ENCODE results near the gene PRPF31.

PRPF31 gene

DNA sequence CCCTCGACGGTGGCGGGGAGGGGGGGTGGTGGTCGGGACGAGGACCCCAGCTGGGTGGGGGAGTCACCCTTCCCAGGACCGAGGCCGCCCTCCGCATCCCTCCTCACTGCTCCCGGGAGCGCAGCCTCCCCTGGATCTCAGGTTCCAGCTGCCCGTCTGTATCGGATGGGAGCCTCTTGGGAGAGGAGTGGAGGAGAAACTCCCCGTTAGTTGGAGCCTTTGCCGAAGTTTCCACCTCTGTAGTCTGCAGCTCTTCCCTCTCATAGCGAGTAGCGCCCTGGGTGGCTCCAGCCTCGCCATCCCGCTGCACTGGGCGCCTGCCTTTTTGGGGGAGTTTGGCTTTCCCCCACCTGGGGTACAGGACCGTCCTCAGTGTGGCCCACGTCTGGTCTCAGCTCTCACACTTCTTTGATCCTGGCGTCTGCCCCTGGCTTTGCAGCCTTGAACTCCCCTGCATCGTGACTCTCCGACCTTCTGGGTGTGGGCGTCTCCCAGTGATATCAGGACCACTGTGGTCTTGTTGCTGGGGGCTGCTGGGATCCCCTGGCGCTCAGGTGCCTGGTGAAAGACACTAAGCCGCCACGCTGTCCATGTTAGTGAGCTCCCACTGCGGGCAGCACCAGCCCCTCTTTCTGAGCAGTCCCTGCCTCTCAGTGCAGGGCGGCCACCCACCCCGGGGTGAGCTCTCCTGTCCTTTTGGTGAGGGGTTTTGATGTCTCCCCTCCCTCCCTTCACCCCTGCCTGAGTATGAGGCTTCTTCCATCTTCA, 23.1 kb downstream of the PRPF31 start:
- DNase-seq (ENCODE audit: low read depth in 2 of 2, low spot score in 1 of 2) = no peak

DNA sequence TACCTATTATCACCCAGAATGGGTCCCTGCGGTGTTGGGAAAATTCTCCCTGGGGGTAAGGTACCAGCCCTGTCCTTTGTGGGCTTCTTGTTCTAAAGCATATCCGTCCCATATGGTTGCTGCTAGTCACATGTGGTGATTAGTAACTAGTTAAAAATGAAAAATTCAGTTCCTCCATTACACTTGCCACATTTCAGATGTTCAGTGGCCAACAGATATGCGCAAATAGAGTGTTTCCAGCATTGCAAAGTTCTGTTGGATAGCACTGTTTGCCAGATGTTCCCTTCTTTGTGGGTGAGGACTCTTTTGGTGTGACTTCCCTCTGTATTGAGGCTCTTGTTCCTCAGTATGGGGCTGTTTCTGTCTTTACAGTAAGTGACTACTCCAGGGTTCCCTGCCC, 25.8 kb downstream of the PRPF31 start:
- DNase-seq (ENCODE audit: low read depth in 2 of 2, low spot score in 1 of 2) = no peak

DNA sequence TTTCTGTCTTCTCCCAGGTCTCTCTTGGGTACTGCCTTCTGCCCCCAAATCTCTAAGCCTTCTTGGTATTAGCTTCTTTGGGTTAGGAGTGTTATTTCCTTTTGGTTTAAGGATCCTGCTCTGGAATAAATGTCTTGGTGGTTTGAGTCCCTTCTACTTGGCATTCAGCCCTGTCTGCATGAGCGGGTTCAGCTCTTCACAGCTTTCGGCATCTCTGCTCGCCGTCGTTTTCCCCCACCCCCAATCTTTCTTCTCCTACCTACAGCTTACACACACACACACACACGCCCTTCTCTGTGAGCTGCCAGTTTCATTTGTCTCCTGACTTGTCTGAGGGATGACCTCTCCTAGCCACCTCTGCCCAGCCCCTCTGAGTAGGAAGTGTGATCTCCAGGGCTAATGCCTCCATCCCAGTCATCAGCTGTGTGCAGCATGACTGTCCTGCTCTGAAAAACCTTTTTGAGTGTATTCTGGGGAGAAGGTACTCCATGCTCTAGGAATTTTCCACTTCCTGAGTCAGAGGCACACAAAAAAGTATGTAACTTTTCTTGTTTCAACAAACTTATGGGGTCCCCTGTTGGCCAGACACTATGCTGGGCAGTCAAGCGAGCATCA, 26.7 kb downstream of the PRPF31 start:
- DNase-seq (ENCODE audit: low read depth in 2 of 2, low spot score in 1 of 2) = no peak

DNA sequence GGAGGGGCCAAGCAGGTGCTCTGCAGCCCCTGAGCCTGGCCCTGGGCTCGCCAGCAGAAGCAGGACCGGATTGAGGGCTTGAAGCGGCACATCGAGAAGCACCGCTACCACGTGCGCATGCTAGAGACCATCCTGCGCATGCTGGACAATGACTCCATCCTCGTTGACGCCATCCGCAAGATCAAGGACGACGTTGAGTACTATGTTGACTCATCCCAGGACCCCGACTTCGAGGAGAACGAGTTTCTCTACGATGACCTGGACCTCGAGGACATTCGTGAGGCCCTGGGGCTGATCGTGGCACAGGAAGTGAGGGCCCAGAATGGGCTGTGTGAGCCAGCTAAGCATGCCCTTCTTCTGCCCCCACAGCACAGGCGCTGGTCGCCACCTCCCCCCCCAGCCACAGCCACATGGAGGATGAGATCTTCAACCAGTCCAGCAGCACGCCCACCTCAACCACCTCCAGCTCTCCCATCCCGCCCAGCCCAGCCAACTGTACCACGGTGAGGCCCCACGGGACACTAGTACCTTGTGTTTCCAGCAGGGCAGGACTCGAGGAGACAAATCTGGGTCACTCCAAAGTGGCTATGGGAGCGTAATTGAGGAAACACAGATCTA, 30.1 kb downstream of the PRPF31 start:
- no peak for DNase-seq (ENCODE audit: low read depth in 2 of 2, low spot score in 1 of 2)

DNA sequence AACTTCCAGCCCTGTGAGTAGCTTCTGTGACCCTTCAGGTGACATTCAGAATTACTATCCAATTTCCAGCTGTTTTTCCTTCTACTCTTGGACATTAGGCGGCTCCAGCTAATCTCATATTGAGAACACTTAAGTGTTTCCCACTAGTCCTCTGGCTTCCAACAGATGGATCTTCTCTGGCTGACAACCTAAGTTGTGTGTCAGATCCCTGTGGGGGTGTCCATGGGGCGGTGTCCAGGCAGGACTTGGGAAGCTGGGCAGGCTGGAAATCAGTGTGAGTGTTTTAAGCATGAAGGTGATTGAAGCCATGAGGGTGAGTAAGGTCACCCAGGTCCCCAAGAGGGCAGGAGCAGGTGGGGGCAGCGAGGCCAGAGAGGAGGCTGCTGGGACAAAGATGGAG, 32.1 kb downstream of the PRPF31 start:
- no peak for DNase-seq (ENCODE audit: low read depth in 2 of 2, low spot score in 1 of 2)

DNA sequence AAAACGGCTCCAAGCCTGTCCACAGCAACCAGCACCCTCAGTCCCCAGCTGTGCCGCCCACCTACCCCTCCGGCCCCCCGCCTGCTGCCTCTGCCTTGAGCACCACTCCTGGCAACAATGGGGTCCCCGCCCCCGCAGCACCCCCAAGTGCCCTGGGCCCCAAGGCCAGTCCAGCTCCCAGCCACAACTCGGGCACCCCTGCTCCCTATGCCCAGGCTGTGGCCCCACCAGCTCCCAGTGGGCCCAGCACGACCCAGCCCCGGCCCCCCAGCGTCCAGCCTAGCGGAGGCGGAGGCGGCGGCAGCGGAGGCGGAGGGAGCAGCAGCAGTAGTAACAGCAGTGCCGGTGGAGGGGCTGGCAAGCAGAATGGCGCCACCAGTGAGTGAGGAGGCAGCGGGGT, 32.6 kb downstream of the PRPF31 start:
- DNase-seq (ENCODE audit: low read depth in 2 of 2, low spot score in 1 of 2) = no peak

DNA sequence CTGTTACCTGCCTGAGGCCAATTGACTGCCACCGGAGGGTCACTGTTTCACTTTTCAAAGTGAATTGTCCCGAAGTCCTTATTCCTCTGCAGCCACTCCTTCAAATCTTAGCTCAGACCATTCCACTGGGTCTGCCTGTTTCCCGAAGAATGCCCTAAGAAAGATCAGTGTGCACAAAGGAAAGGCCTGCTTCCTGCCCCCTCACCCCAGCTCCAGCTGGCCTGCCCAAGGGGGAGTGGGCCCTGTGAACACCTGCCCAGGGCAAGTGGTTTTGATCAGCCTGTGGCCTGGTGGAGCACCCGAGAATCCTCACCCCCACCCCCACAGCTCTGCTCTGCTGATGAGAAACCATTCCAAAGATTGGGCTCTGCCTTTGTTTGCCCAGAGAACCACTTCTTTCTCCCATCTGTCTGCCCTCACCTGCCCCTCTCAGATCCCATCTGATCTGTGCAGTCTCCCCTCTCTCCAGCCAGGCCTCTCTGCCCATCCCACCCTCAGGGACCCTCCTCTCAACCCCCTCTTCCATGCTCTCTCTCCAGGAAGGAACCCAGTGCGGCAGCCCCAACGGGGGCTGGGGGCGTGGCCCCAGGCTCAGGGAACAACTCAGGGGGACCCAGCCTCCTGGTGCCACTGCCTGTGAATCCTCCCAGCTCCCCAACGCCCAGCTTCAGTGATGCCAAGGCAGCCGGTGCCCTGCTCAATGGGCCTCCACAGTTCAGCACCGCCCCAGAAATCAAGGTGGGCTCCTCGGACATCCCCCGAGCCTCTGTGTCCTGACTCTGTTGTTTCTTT, 33.7 kb downstream of the PRPF31 start:
- no peak for DNase-seq (ENCODE audit: low read depth in 2 of 2, low spot score in 1 of 2)

DNA sequence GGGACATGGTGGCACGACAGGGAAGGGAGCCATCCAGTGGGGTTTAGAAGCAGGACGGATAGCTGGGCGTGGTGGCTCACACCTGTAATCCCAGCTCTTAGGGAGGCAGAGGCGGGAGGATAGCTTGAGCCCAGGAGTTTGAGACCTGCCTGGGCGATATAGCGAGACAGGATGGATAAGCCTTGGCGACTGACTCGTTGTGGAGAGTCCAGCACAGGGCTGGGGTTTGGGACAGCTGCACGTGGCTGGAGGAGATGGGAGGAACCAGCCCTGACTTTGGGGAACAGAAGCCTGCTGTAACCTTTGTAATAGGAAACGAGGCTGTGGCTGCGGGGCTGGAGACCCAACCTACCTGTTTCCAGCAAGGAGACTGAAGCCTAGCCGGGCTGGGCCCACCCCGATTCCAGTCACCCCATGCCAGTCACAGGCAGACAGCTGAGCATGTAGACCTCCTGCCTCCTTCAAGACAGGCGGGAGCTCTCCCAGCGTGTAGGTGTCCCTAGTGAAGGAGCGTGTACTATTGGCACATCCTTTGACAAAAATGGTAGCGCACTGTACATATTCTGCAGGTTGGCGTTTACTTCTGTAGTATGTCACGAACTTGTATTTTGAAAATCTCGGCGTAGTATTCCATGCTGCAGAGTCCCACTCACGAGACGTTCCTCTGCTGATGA, 35.9 kb downstream of the PRPF31 start:
- DNase-seq (ENCODE audit: low read depth in 2 of 2, low spot score in 1 of 2) = no peak

DNA sequence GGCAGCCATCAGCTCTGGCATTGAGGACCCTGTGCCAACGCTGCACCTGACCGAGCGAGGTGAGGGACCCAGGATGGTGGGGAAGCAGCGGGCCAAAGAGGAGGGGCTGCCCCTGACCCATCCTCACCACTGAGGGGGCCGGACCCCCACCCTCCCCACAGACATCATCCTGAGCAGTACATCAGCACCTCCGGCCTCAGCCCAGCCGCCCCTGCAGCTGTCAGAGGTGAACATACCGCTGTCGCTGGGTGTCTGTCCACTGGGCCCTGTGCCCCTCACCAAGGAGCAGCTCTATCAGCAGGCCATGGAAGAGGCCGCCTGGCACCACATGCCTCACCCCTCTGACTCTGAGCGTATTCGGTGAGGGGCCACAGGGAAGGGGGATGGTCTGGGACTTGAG, 36.7 kb downstream of the PRPF31 start:
- DNase-seq (ENCODE audit: low read depth in 2 of 2, low spot score in 1 of 2) = no peak

DNA sequence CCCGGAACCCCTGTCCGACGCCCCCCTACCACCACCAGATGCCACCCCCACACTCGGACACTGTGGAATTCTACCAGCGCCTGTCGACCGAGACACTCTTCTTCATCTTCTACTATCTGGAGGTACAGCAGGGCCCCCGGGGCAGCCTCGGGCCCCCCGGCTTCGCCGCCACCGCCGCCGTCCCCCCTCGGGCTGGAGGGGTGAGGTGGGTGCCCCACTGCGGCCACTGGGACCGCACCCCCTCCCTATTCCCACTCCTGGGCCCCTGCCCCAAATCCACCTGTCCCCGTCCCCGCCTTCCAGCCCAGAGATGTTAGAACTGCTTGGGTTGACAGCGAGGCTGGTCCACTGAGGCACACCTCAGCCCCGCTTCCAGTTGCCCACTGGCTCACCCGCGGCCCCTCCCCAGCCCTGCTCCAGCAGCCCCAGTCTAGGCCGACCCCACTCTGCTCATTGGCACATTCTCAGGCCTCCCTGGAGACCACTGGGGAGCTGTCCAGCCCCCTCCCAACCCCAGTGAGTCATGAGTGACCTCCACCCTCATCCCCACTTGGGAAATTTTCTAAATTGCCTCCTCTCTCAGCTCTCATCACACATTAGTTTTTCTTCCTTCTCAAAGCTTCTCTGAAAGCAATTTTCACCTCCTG, 37.4 kb downstream of the PRPF31 start:
- no peak for DNase-seq (ENCODE audit: low read depth in 2 of 2, low spot score in 1 of 2)

DNA sequence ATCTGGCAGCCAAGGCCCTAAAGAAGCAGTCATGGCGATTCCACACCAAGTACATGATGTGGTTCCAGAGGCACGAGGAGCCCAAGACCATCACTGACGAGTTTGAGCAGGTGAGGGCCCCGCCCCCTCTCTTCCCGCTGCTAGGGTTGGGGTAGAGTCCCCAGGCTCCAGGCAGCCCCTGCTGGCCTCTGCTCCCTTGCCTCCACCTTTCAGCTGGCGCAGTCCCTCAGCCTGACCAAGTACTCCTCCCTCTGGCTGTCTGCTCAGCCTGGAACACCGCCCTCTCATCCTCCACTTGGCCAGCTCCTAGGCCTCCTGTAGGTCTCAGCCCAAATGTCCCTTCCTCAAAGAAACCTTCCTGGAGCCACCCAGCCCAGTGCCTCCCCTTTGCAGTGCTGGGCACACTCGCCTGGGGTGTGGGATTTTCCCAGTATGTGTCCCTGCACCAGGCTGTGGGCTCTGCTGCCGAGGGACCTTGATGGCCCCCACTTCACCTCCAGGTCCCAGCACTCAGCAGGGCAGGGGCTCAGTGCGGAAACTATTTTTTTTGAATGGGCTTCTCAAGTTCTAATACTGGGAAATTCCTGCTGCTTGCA, 38.3 kb downstream of the PRPF31 start:
- no peak for DNase-seq (ENCODE audit: low read depth in 2 of 2, low spot score in 1 of 2)

DNA sequence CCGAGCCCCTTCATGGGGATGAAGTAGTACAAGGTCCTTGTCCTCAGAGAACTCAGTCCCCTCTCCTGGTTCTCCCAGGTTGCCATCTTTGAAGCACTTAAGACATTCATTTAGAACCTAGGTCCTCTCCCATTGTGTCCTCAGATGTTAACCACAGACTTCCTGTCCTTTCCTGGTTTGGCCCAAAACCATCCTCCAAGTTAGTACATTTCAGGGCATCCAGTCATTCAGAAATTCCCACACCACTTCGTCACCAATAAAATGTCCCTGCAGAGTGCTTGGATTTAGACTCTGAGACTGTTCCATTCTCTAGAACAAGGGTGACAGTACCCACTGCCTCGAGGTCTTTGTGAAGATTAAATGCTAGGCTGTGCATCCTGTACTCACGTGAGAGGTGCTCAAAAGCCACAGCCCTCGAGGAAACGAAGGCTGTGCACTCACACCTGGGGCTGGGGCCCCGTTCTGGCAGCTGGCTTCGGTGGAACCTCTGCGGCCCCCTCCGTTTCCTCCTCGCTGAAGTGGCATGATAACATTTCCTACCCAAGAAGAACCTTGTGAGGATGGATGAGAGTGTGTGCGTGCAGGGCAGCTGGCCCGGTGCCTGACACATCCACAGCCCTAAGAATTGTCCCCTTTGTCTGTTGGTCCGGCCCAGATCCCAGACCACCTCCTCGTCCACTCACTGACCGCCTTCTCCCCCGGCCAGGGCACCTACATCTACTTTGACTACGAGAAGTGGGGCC, 39.2 kb downstream of the PRPF31 start:
- no peak for DNase-seq (ENCODE audit: low read depth in 2 of 2, low spot score in 1 of 2)

DNA sequence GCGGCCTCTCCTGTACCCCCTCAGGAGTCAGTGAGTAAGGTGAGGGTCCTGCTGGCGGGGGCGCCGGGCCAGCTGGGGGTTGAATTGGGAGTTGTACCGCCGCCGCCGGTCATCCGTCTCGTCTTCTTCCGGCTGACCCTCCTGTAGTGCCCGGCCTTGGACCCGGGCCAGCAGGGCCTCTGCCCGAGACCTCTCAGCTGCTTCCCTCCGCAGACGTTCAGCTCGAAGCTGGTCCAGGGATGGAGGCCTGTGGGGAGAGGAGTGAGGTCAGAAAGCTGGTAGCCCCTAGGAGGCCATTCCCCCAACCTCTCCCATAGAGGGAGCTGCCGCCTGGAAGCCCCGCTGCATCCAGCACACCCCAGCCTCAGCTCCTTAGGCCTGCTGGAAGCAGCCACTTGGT, 40.1 kb downstream of the PRPF31 start:
- DNase-seq (ENCODE audit: low read depth in 2 of 2, low spot score in 1 of 2) = no peak

DNA sequence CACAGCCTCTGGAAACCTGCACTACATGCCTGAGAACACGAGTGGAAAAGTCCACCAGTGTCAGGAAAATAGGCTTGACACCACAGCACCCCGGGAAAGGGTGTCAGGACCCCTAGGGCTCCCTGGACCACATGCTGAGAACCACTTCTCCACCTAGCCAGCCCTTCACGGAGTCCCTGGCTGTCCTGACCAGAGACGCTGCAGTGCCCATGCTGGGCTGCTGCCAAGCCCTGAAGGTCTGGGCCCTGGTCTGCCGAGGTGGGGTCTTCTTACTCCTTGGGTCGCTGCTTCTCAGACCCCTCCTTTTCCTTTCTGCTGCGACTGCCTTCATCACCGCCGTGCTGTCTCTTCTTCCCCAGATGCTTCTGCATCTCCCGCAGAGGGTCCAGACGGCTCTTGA, 40.9 kb downstream of the PRPF31 start:
- DNase-seq (ENCODE audit: low read depth in 2 of 2, low spot score in 1 of 2) = no peak

DNA sequence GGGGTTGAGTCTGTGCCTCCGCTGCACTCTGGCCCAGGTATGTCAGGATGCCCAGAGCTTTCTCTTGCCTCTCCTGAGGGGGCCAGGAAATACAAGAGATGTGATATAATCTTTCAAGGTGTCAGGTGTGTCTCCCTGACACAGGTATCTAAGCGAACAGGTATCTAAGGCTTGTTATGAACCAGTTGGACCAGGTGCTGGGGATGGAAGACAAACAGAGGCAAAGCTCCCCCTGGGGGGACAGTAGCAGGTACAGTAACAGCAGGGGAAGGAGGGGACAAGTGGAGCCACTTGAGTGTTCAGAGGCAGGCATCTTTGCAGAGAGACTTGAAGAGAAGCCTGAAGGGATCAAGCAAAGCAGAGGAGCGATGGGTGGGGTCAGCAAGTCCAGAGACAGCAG, 41.4 kb downstream of the PRPF31 start:
- no peak for DNase-seq (ENCODE audit: low read depth in 2 of 2, low spot score in 1 of 2)

DNA sequence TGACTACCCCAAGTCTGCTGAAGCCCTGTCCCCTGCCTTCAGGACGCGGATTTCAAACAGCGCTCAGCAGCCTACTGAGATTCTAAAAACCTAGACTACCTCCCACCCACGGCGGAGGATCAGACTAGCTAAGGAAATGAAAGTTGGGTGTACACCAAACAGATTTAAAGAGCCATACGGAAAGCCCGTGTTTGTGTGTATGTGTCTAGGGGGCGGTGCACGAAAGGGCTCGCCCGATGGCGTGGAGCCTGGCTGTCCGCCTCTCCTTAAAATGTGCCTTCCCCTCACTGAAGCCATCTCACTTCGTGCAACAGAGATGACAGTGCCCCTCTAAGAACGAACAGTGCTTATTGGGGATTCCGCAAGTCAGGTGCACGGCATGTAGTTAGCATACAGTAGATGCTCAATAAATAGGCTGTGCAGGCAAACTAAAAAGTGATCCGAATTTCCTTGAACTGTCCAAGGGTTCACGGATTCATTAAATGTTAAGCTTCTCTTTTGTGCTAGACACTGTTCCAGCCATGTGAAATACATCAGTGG, 43.3 kb downstream of the PRPF31 start:
- no peak for DNase-seq (ENCODE audit: low read depth in 2 of 2, low spot score in 1 of 2)

DNA sequence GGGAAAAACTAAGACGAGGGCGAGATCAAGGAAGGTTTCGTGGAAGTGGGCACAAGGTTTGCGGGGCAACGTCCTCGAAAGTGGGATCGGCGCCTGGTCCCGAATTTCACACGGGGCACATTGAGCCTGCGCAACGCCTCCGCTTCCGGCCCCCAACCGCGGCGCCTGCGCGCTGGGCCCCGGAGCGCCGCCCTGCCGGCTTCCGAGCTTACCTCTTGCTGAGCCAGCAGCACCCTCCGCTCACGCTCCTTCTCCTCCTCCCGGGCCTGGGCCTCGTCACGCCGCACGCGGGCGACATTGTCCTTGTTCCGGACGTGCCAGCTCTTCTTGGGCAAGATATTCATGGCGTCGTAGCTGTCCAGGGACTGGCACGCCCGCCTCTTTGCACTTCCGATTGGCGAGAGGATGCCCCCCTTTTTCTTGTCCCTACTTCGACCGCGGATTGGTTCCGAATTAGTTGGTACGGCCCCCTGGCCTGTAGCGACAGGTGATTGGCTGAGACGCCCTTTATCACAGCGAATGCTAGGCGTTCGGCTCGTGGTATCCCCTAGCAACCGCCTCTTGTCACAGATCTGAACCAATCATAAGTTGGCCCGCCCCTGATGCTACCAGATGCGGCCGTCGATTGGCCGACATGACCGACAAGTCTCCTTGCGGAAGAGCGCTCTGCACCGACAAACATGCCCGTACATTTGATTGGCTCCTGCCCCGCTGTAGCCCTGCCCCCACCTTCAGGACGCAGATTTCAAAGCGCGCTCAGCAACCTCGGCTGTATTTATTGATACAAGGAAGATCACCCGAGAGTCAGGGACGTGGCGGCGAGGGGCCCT, 44.0 kb downstream of the PRPF31 start, which contains the start of gene LENG1:
LENG1 (minus strand) TSS at position 370 of the 830 bp plus-strand sequence; CDS start at position 344, 26 bp downstream.
- DNase-seq (ENCODE audit: low read depth in 2 of 2, low spot score in 1 of 2) = peak; percentile 94 to 98

DNA sequence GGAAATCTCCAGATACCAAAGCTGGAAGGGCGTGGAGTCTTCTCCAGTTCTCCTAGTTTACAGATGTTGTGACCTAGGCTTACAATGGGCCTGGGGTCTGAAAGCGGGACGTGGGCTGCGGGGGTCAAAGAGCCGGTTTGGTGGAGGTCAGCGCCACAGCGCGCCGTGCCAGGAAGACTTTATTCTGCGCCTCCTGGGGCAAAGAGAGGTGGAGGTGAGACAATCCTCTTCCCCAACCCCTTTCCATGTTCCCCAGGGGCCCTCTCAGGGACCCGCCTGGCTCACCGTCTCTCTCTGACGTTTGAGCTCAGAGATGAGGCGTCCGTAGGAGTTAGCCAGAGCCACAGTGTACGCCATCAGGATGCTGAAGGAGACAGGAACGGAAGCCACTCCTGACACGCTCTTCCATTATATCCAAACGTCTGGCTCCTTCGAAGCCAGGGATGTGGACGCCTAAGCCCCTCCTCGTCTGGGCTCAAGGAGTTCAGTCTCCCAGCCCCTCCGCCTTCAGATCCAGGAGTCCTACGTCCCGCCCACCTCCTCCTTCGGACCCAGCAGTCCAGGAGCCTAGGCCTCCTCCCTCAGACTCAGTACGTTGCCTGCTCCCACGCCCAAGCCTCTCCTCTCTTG, 44.7 kb downstream of the PRPF31 start:
- DNase-seq (ENCODE audit: low read depth in 2 of 2, low spot score in 1 of 2) = no peak
